ENCODE data around the gene THAP9.
"Not testable (repeated sequence)": the region's sequence is repeated elsewhere in the genome, so short reads cannot be mapped to it uniquely, and the experiment has no call there.

DNA sequence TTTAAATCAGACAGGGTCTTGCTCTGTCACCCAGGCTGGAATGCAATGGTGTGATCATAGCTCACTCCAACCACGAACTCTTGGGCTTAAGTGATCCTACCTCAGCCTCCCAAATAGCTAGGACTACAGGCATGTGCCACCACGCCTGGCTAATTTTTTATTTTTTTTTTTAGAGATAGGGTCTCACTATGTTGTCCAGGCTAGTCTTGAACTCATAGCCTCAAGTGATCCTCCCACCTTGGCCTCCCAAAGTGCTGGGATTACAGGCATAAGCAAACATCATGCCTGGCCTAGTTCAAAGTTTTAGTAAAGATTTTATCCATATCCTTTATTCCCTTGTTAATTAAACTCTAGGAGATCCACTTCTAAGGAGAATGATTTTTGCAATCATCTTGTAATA, 40.0 kb upstream of the THAP9 start:
- TF ChIP-seq, protein P1, sequence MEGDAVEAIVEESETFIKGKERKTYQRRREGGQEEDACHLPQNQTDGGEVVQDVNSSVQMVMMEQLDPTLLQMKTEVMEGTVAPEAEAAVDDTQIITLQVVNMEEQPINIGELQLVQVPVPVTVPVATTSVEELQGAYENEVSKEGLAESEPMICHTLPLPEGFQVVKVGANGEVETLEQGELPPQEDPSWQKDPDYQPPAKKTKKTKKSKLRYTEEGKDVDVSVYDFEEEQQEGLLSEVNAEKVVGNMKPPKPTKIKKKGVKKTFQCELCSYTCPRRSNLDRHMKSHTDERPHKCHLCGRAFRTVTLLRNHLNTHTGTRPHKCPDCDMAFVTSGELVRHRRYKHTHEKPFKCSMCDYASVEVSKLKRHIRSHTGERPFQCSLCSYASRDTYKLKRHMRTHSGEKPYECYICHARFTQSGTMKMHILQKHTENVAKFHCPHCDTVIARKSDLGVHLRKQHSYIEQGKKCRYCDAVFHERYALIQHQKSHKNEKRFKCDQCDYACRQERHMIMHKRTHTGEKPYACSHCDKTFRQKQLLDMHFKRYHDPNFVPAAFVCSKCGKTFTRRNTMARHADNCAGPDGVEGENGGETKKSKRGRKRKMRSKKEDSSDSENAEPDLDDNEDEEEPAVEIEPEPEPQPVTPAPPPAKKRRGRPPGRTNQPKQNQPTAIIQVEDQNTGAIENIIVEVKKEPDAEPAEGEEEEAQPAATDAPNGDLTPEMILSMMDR (conservative IDR thresholded peaks at IDR 0.05) = not testable (repeated sequence)
- not testable (repeated sequence) for TF ChIP-seq EZH2 (IDR thresholded peaks at IDR 0.05; ENCODE audit: low read depth)
